ENCODE data around the gene FAM50B.

DNA sequence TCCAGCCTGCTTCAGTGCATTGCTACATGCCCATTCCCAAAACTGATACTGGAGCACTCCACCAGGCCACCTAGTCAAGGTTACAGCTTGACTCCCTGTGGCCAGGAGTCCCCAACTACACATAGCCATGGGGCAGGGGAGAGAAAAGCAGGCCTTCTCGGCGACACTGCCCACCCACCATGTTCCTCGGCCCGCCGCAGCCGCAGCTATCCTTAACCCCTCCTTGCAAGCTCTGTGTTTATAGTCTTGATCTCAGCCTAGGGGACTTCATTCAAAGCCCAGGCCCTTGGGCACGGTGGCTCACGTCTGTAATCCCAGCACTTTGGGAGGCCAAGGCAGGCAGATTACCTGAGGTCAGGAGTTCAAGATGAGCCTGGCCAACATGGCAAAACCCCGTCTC, 39.2 kb upstream of the FAM50B start:
- no peak for TF ChIP-seq CTCF (IDR thresholded peaks at IDR 0.05)
- TF ChIP-seq POLR2A (IDR thresholded peaks at IDR 0.05) = no peak
